GM12874 (cell line): ENCODE measurements around the gene DNAJB6.

Source experiments
- TF ChIP-seq, protein P1 (sequence below): IDR thresholded peaks from 2 replicates; pipeline ENCODE4 v1.5.1; 2011; ENCODE audit warnings: low read depth, mild to moderate bottlenecking, control low read depth, low read length, moderate library complexity; ENCODE audit not compliant: insufficient read depth

Gene DNAJB6

DNA sequence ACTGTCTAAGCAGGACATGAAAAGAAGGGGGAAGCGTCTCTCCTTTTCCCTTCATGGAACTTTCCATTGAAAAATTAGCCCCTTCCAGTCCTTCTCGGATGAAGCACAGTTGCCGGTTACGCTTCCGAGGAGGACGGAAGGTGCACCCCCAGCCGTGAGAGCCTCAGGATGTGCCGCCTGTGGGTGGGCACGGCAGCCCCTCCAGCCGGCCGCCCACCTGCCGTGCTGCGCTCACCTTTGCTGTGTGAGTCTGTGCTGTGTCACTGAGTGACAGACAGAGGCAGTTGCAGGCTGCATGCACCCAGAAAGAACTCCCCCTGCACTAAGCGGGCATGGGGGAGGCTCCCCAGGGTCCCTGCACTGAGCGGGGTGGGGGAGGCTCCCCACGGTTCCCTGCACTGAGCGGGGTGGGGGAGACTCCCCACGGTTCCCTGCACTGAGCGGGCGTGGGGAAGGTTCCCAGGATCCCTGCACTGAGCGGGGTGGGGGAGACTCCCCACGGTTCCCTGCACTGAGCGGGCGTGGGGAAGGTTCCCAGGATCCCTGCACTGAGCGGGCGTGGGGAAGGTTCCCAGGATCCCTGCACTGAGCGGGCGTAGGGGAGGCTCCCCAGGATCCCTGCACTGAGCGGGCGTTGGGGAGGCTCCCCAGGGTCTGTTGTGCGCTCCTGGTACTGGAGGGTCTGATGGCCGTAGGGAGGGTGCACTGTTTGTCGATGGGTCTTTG lies 74.2 kb downstream of the DNAJB6 start:
- TF ChIP-seq, protein P1, sequence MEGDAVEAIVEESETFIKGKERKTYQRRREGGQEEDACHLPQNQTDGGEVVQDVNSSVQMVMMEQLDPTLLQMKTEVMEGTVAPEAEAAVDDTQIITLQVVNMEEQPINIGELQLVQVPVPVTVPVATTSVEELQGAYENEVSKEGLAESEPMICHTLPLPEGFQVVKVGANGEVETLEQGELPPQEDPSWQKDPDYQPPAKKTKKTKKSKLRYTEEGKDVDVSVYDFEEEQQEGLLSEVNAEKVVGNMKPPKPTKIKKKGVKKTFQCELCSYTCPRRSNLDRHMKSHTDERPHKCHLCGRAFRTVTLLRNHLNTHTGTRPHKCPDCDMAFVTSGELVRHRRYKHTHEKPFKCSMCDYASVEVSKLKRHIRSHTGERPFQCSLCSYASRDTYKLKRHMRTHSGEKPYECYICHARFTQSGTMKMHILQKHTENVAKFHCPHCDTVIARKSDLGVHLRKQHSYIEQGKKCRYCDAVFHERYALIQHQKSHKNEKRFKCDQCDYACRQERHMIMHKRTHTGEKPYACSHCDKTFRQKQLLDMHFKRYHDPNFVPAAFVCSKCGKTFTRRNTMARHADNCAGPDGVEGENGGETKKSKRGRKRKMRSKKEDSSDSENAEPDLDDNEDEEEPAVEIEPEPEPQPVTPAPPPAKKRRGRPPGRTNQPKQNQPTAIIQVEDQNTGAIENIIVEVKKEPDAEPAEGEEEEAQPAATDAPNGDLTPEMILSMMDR = no peak

DNA sequence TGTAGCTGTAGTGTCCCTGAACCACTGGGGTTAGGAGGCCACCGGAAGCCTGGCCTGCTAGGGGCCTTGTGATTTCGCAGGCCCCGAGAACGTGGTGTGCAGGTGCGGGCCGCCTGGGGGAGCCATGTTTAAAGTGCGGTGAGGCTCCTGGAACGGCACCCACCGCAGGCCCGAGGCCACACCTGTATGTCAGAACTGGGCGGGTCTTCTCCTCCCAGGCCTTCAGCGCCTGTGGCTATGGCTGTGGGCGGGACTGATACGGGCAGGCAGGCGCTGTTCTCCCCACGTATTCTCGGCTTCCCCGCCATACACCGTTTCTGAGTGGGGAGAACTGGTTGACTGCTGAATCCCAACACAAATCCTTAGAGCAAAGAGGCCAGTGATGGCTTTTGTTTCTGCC lies 74.8 kb downstream of the DNAJB6 start:
- TF ChIP-seq, protein P1 = no peak

- TF ChIP-seq, protein P1 = no peak
Measured at GRCh38 chr7:157412021-157412443, 75.2 kb downstream of the DNAJB6 start.

DNA sequence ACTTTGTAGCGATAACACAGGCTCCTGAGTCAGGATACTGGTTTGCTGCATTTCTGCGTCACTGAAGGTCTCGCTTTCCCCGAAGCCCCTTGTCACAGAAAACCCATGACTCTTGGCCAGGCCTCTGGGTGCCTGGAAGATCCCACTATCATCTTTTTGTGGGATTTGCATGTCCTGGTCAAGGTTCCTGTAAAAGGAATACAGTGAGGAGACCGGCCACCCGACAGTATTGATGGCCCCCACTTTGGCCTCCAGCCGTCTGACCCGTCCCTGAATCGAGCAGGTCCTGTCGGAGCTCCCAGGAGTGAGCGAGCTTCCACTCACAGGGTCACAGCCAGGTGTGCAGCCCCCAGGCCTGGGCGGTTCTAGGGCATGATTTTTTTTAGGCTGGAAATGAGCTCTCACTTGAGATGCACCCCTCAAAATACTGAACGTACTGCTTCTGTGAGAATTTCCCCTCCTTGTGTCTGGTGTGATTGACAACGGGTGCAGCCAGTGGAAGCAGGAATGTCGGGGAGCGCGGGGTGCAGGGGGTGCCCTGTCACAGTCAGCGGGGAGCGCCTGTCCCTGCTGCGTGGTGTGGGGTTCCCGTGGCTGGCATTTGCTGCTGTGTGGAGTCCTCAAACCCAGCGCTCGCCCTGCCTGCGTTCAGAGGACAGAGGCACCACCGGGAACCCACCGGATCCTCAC lies 75.8 kb downstream of the DNAJB6 start:
- TF ChIP-seq, protein P1 = no peak

- TF ChIP-seq, protein P1 = no peak
Measured at GRCh38 chr7:157413881-157414701, 77.3 kb downstream of the DNAJB6 start.

DNA sequence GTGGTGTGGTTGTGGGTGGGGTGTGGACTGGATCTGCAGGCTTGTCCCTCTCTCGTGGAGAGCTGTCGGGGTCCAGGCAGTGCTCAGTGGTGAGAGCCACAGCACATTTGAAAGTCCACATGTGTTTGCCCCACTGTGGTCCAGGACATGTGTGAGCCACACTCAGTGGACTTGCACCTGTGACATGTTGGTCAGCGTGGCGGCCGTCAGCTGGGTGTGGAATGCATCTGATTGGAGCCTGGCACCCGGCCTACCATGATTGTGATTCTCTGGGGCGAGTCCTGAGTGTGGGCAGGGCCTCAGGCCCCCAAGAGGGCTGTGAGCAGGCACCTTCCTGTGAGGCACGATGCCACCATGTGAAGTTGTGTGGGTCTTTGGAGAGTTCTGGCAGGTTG lies 77.9 kb downstream of the DNAJB6 start:
- TF ChIP-seq, protein P1 = no peak

GRCh38 chr7:157415486-157415885 lies 78.7 kb downstream of the DNAJB6 start:
- TF ChIP-seq, protein P1 = no peak
